Mesenchymal stem cell (in vitro differentiated cells and primary cell): ENCODE data around the gene TGM1.
"Not testable (repeated sequence)": the region's sequence is repeated elsewhere in the genome, so short reads cannot be mapped to it uniquely, and the experiment has no call there.

ENCODE experiments used
- DNase-seq: peaks from one replicate; pipeline ENCODE4 v3.0.0-alpha.2; 2013
- H2AFZ ChIP-seq: one replicate; pipeline ENCODE4 v1.6.1; 2013; ENCODE audit warnings: low read depth, mild to moderate bottlenecking, control low read depth, inconsistent platforms, low read length, moderate library complexity
- H2AK5ac ChIP-seq: 2 replicates; pipeline ENCODE4 v1.6.1; 2013; ENCODE audit warnings: low read length, moderate library complexity, mild to moderate bottlenecking, inconsistent platforms; ENCODE audit not compliant: severe bottlenecking
- H2BK120ac ChIP-seq: one replicate; pipeline ENCODE4 v1.6.1; 2013; ENCODE audit warnings: low read depth, mild to moderate bottlenecking, inconsistent platforms, low read length, moderate library complexity
- H2BK12ac ChIP-seq, 2 experiments: one replicate each; pipeline ENCODE4 v1.6.1; 2013; ENCODE audit warnings: inconsistent platforms in 2 of 2, low read length in 2 of 2, mild to moderate bottlenecking in 2 of 2, moderate library complexity in 2 of 2, control low read depth in 1 of 2
- H2BK15ac ChIP-seq: one replicate; pipeline ENCODE4 v1.6.1; 2013; ENCODE audit warnings: mild to moderate bottlenecking, low read depth, inconsistent platforms; ENCODE audit not compliant: poor library complexity, severe bottlenecking
- H2BK5ac ChIP-seq: 2 replicates; pipeline ENCODE4 v1.6.1; 2013; ENCODE audit warnings: low read depth, mild to moderate bottlenecking, low read length, control low read depth, inconsistent platforms; ENCODE audit not compliant: poor library complexity, severe bottlenecking
- H3K14ac ChIP-seq, 2 experiments: one replicate each; pipeline ENCODE4 v1.6.1; 2013; ENCODE audit warnings: inconsistent platforms in 2 of 2, low read length in 2 of 2, control low read depth in 1 of 2, mild to moderate bottlenecking in 1 of 2, moderate library complexity in 1 of 2
- H3K18ac ChIP-seq, 2 experiments: one replicate each; pipeline ENCODE4 v1.6.1; 2013; ENCODE audit warnings: inconsistent platforms in 2 of 2, low read length in 2 of 2, control low read depth in 1 of 2, low read depth in 1 of 2, mild to moderate bottlenecking in 1 of 2
- H3K23ac ChIP-seq, 2 experiments: one replicate each; pipeline ENCODE4 v1.6.1; 2013; ENCODE audit warnings: inconsistent platforms in 2 of 2, low read length in 2 of 2, mild to moderate bottlenecking in 2 of 2, moderate library complexity in 2 of 2, control low read depth in 1 of 2
- H3K27ac ChIP-seq: 2 replicates; pipeline ENCODE4 v1.5.1; 2013; ENCODE audit warnings: mild to moderate bottlenecking, moderate library complexity, low read length, control low read depth, inconsistent platforms; ENCODE audit not compliant: poor library complexity, severe bottlenecking
- H3K27me3 ChIP-seq, 2 experiments: 2 replicates each; pipeline versions ENCODE4 v1.6.1 to v1.7.0; 2013; ENCODE audit warnings: low read length in 2 of 2, mild to moderate bottlenecking in 2 of 2, moderate library complexity in 2 of 2, control low read depth in 1 of 2, inconsistent platforms in 1 of 2; ENCODE audit not compliant: control insufficient read depth in 1 of 2, insufficient read depth in 1 of 2
- H3K36me3 ChIP-seq, 2 experiments: 2 replicates each; pipeline versions ENCODE4 v1.6.1 to v1.7.0; 2013; ENCODE audit warnings: low read length in 2 of 2, control low read depth in 1 of 2, inconsistent platforms in 1 of 2, low read depth in 1 of 2, mild to moderate bottlenecking in 1 of 2; ENCODE audit not compliant: insufficient read depth in 2 of 2, control insufficient read depth in 1 of 2
- H3K4ac ChIP-seq, 2 experiments: one replicate each; pipeline ENCODE4 v1.6.1; 2013; ENCODE audit warnings: inconsistent platforms in 2 of 2, low read length in 2 of 2, mild to moderate bottlenecking in 2 of 2, moderate library complexity in 2 of 2, control low read depth in 1 of 2, low read depth in 1 of 2
- H3K4me1 ChIP-seq: 2 replicates; pipeline ENCODE4 v1.6.1; 2013; ENCODE audit warnings: low read depth, low read length, control low read depth; ENCODE audit not compliant: control insufficient read depth, insufficient read depth
- H3K4me2 ChIP-seq: 2 replicates; pipeline ENCODE4 v1.6.1; 2013; ENCODE audit warnings: low read length, mild to moderate bottlenecking, inconsistent platforms; ENCODE audit not compliant: poor library complexity, severe bottlenecking
- H3K4me3 ChIP-seq, 2 experiments: 2 replicates each; pipeline versions ENCODE4 v1.5.1 to v1.7.0; 2013; ENCODE audit warnings: low read length in 2 of 2, mild to moderate bottlenecking in 2 of 2, control low read depth in 1 of 2, low read depth in 1 of 2; ENCODE audit not compliant: insufficient read depth in 1 of 2
- H3K79me1 ChIP-seq: replicated peaks from 2 replicates; pipeline ENCODE4 v1.6.1; 2013; ENCODE audit warnings: mild to moderate bottlenecking, control low read depth, low read length, inconsistent platforms; ENCODE audit not compliant: poor library complexity, severe bottlenecking
- H3K9ac ChIP-seq: 2 replicates; pipeline ENCODE4 v1.7.0; 2013; ENCODE audit warnings: mild to moderate bottlenecking, low read length, moderate library complexity
- H3K9me3 ChIP-seq: 2 replicates; pipeline ENCODE4 v1.7.0; 2013; ENCODE audit warnings: mild to moderate bottlenecking, low read length; ENCODE audit not compliant: control insufficient read depth
- H4K8ac ChIP-seq: one replicate; pipeline ENCODE4 v1.6.1; 2013; ENCODE audit warnings: inconsistent platforms, mild to moderate bottlenecking, low read length, moderate library complexity
- H4K91ac ChIP-seq: one replicate; pipeline ENCODE4 v1.6.1; 2013; ENCODE audit warnings: mild to moderate bottlenecking, low read length, inconsistent platforms
- WGBS: methylation state at CpG from one replicate; pipeline ENCODE4 v1.1.7; 2013; ENCODE audit warnings: mixed read lengths; 5-methylcytosine and 5-hydroxymethylcytosine counted together

The TGM1 gene

GRCh38 chr14:24204163-24205146 lies 58.5 kb downstream of the TGM1 start:
- Histone ChIP-seq H3K9ac (no peak overlapping the region), H3K4me2 (no peak overlapping the region), H3K4me3 (no peak overlapping the region), H4K91ac (no peak overlapping the region), H3K36me3 (peaks cover 39 to 68% of the 10 kb centered on the region in 2 experiments), H3K79me1 (peaks cover 32% of the 10 kb centered on the region), H3K9me3 (peaks cover 3% of the 10 kb centered on the region), H3K4ac (no peak overlapping the region), H2BK120ac (no peak overlapping the region), H2AK5ac (no peak overlapping the region), H3K4me1 (no peaks in the 10 kb centered on the region), H2AFZ (no peak overlapping the region), H3K18ac (no peak overlapping the region), H2BK12ac (no peak overlapping the region), H3K23ac (no peak overlapping the region), H3K27me3 (no peaks in the 10 kb centered on the region), H2BK5ac (no peak overlapping the region), H3K14ac (no peak overlapping the region), H4K8ac (no peak overlapping the region), H2BK15ac (no peak overlapping the region), H3K27ac (no peak overlapping the region)
- DNase-seq, result no peak
- 98% methylated on average over 7 of the region's 7 CpGs for WGBS

GRCh38 chr14:24203249-24203886 lies 59.6 kb downstream of the TGM1 start:
- not testable (repeated sequence) for H3K9ac ChIP-seq, H4K8ac ChIP-seq, H3K27me3 ChIP-seq, H3K4me1 ChIP-seq, H3K9me3 ChIP-seq, H3K27ac ChIP-seq, H2BK5ac ChIP-seq, H4K91ac ChIP-seq, H2BK120ac ChIP-seq, H3K4me3 ChIP-seq, H3K18ac ChIP-seq, H2BK15ac ChIP-seq, H2BK12ac ChIP-seq, H3K4me2 ChIP-seq, H3K4ac ChIP-seq, H2AK5ac ChIP-seq, H3K14ac ChIP-seq, DNase-seq, H3K23ac ChIP-seq, H2AFZ ChIP-seq
- H3K36me3 ChIP-seq, result peaks cover 35 to 66% of the 10 kb centered on the region in 2 experiments
- H3K79me1 ChIP-seq, result peaks cover 31% of the 10 kb centered on the region
- 96% methylated on average over 12 of the region's 16 CpGs for WGBS

- H2BK5ac ChIP-seq, H3K14ac ChIP-seq, H3K4me2 ChIP-seq, H3K4me1 ChIP-seq, H4K91ac ChIP-seq, H2AFZ ChIP-seq, H3K4ac ChIP-seq, DNase-seq, H3K18ac ChIP-seq, H3K23ac ChIP-seq, H2BK120ac ChIP-seq, H3K9ac ChIP-seq, H2BK15ac ChIP-seq, H2BK12ac ChIP-seq, H3K9me3 ChIP-seq, H3K27me3 ChIP-seq, H2AK5ac ChIP-seq, H3K27ac ChIP-seq, H3K4me3 ChIP-seq, H4K8ac ChIP-seq: not testable (repeated sequence)
- Histone ChIP-seq H3K36me3 (peaks cover 31 to 58% of the 10 kb centered on the region in 2 experiments), H3K79me1 (peaks cover 28% of the 10 kb centered on the region)
- 92% methylated on average over 8 of the region's 8 CpGs for WGBS
Measured at GRCh38 chr14:24202538-24202937, 60.4 kb downstream of the TGM1 start.
